IPS DF 4.7 (cell line): ENCODE results near the gene NSRP1.
"Not testable (repeated sequence)": the region's sequence is repeated elsewhere in the genome, so short reads cannot be mapped to it uniquely, and the experiment has no call there.

Source experiments
- DNase-seq: peaks from one replicate; pipeline ENCODE4 v3.0.0-alpha.2; 2013; ENCODE audit warnings: low spot score; ENCODE audit errors: extremely low read depth

Gene NSRP1

GRCh38 chr17:30221346-30221745, 104.7 kb downstream of the NSRP1 start:
- no peak for DNase-seq

GRCh38 chr17:30222251-30222650, 105.6 kb downstream of the NSRP1 start:
- no peak for DNase-seq

- DNase-seq = no peak
These were observed 106.1 kb downstream of the NSRP1 start for GRCh38 chr17:30222721-30223175.

GRCh38 chr17:30224419-30224960, 107.9 kb downstream of the NSRP1 start:
- DNase-seq = no peak

GRCh38 chr17:30225112-30225511, 108.5 kb downstream of the NSRP1 start:
- DNase-seq = no peak

- no peak for DNase-seq
These were observed 109.4 kb downstream of the NSRP1 start for GRCh38 chr17:30225919-30226553.

GRCh38 chr17:30226878-30227277, 110.3 kb downstream of the NSRP1 start:
- no peak for DNase-seq

- no peak for DNase-seq
These were observed 111.4 kb downstream of the NSRP1 start for GRCh38 chr17:30228011-30228410.

- DNase-seq = no peak
These were observed 112.4 kb downstream of the NSRP1 start for GRCh38 chr17:30229012-30229411.

GRCh38 chr17:30230009-30230408, 113.4 kb downstream of the NSRP1 start:
- not testable (repeated sequence) for DNase-seq

GRCh38 chr17:30230596-30231125, 114.0 kb downstream of the NSRP1 start:
- no peak for DNase-seq

GRCh38 chr17:30232015-30232823, 115.6 kb downstream of the NSRP1 start:
- DNase-seq = no peak

- DNase-seq = no peak
These were observed 116.3 kb downstream of the NSRP1 start for GRCh38 chr17:30232824-30233427.

- DNase-seq = no peak
These were observed 117.7 kb downstream of the NSRP1 start for GRCh38 chr17:30234296-30234695.

- DNase-seq = no peak
These were observed 118.3 kb downstream of the NSRP1 start for GRCh38 chr17:30234964-30235363.

GRCh38 chr17:30235386-30236296, 119.0 kb downstream of the NSRP1 start, which contains the start of gene SLC6A4:
TSS of gene SLC6A4 (minus strand) at chr17:30235697. CDS start at chr17:30221958, 13,739 bp downstream.
- DNase-seq = no peak
